ENCODE data around the gene PGM5.
"Not testable (repeated sequence)": the region's sequence is repeated elsewhere in the genome, so short reads cannot be mapped to it uniquely, and the experiment has no call there.

PGM5 gene

DNA sequence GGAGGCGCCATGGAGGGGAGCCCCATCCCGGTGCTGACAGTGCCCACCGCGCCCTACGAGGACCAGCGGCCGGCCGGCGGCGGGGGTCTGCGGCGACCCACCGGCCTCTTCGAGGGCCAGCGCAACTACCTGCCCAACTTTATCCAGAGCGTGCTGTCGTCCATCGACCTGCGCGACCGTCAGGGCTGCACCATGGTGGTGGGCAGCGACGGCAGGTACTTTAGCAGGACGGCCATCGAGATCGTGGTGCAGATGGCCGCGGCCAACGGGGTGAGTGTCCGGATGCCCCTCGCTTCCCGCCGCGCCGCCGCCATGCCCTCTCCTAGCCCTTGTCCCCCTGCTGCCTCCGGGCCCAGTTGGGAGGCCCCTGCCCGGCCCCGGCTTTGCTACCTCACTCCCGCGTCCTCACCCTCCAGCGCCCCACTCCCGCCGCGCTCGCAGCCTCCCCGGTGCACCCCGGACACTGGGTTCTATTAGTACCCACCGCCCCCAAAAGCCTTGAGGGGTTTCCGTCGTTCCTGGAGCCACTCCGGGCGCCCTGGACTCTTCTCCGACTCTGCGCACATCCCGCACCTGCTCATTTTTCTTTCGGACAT is 806 bp downstream of the PGM5 start:
- not testable (repeated sequence) for H3K4me3 ChIP-seq (replicated peaks; ENCODE audit: low read depth, low read length); DNase-seq (ENCODE audit: extremely low read depth, low read depth)

DNA sequence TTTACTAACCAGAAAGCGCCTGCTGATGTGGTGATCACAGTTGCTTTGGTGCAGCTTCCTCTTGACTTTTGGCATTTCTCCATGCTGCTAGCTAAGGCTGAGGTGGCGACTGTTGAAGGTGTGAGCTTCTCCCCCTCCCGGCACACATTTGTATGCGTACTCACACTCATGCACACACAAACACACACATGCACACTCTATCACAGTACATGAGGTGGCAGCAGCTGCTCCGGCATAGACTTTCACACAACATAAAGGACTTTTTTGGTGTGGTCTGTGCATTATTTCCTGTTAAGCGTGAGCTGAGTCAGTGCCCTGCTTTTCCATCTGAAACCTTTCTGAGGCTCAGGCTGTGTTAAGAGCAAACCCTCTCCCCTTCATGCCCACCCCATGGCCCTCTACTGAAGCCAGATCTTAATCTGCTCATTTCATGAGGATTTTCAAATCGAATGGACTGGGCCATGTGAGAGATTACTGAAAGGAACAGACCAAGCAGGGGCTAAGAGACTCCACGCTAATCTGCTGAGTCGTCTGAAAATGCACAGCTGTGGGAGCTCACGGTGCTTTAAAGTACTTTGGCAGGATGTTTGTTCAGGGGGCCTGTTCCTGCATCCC is 10.6 kb downstream of the PGM5 start:
- not testable (repeated sequence) for H3K4me3 ChIP-seq (replicated peaks; ENCODE audit: low read depth, low read length); DNase-seq (ENCODE audit: extremely low read depth, low read depth)

DNA sequence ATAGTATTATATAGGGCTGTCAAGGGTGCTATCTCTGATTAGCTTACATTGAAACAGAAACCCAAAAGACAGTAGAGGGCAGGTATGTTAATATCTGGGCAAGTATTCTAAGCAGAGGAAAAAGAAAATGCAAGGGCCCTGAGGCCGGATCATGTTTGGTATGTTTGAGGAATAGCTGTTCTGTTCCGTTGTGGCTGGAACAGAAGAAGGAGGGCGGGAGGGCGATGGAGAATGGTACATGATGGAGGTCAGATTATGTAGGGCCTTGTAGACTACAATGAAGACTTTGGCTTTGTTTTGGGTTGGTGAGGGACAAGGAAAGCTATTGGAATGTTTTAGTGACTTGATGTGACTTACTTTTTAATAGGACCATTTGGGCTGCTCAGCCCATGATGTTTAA is 19.4 kb downstream of the PGM5 start:
- DNase-seq (ENCODE audit: extremely low read depth, low read depth), result not testable (repeated sequence)

DNA sequence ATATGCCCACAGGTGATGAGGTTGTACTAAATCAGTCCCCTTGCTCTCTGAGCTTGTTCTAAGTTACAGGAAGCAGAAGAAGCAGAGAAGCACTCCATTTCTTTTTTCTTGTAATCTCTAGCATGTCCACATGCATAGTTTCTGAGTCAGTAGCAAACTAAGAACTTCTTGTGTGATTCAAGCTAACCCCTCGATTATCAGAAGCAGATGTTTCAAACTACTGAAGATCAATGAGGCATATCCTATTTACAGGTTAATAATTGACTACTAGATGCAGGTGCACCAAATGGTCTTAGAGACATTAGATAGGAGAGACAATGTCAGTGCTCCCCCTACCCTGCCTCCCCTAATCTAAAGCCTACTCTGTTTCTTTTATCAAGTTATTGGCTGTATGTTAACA is 21.3 kb downstream of the PGM5 start:
- not testable (repeated sequence) for DNase-seq (ENCODE audit: extremely low read depth, low read depth); H3K4me3 ChIP-seq (replicated peaks; ENCODE audit: low read depth, low read length)

More for the DNA sequence above, 19.4 kb downstream of the PGM5 start:
- H3K4me3 ChIP-seq (replicated peaks; ENCODE audit: low read depth, low read length), result not testable (repeated sequence)

DNA sequence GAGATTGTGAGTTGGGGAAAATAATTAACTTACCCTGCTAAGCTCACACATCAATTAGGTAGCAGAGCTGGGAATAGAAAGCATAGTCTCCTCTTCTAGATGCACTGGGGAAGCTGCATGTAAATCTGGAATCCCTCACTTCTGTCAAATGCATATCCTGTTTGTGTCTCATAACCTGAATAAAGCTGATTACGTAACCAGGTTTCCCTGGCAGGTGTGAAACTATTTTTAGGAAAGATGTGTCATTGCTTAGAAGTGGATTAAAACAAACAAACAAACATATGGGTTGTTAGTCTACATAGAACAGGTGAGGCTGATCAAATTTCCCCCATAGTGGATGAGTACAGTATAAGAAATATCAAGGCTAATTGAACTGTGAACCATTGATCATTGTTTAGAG is 27.5 kb downstream of the PGM5 start:
- DNase-seq (ENCODE audit: extremely low read depth, low read depth); H3K4me3 ChIP-seq (replicated peaks; ENCODE audit: low read depth, low read length): not testable (repeated sequence)

DNA sequence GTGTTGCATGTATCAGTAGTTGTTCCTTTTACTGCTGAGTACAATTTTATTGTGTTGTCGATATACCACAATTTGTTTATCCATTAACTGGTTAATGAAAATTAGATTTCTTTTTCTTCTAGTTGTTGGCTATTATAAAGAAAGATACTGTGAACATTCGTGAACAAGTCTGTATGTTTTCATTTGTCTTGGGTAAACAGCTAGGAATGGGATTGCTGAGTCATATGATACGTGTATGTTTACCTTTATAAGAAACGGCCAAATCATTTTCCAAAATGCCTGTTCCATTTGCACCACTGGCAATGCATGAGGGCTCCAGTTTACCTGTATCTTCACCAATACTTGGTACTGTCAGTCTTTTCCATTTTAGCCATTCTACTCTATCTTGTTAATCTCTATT is 33.1 kb downstream of the PGM5 start:
- not testable (repeated sequence) for DNase-seq (ENCODE audit: extremely low read depth, low read depth); H3K4me3 ChIP-seq (replicated peaks; ENCODE audit: low read depth, low read length)

DNA sequence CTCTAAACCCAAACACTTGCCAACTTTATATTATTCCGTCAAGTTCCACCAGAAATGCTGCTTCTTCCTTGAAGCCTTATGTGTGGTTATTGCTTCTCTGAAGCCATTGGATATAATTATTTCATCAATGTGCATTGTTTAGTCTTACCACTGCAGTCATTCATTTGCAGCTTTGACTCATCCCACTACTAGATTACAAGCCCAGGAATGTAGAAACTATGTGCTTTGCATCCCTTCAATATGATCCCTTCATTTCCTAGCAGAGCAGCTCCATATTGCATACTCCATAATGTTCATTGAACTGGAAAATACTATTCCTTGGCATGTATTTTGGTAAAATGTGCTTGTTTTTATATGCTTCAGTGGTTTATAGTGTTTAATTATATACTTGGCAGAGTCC is 34.3 kb downstream of the PGM5 start:
- not testable (repeated sequence) for H3K4me3 ChIP-seq (replicated peaks; ENCODE audit: low read depth, low read length); DNase-seq (ENCODE audit: extremely low read depth, low read depth)

DNA sequence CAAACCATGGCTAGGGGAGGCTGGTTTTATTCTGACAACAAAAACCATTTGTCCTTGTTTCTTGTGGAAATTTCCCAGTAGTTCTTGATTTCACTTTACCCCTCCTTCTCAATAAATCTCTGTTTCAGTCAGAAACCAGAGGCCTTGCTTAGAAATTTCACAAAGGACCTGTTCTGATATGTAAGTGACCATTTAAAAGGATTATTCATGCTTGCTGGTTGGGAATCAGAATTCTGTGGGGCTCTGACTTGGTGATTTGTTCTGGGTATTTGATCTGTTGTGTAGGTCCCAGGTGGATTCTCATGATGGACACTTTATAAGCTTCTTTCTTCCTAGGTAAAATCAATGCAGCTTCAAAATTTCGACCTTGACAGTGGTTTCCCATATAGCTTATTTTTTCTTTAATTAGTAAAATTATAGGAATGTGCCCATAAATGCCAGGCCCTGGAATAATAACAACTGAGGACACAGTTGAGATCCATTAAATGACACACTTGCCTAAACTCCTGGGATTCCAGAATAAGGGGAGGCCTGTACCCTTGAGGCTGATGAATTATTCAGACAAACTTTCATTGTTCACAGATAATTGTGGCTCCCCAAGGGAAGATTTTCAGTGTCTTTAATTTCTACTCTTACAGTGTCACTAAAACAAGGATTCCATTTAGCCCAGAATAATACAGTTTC is 40.1 kb downstream of the PGM5 start:
- not testable (repeated sequence) for DNase-seq (ENCODE audit: extremely low read depth, low read depth); H3K4me3 ChIP-seq (replicated peaks; ENCODE audit: low read depth, low read length)

DNA sequence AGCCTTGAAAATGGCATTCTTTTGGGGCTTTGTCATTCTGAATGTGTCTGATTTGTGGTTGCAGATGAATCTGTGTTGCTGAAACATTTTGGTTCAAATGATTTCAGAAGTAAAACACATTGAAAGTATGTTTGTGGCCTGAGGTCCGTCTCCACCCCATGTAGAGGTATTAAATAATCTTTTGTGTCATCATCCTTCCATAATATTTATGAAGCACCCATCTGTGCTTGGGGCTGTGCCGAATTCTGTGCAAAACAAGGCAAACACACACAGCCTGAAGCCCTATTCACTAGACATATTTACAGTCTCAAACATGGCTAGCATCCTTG is 40.6 kb downstream of the PGM5 start:
- not testable (repeated sequence) for H3K4me3 ChIP-seq (replicated peaks; ENCODE audit: low read depth, low read length)
- DNase-seq (ENCODE audit: extremely low read depth, low read depth), result peak; percentile 7

DNA sequence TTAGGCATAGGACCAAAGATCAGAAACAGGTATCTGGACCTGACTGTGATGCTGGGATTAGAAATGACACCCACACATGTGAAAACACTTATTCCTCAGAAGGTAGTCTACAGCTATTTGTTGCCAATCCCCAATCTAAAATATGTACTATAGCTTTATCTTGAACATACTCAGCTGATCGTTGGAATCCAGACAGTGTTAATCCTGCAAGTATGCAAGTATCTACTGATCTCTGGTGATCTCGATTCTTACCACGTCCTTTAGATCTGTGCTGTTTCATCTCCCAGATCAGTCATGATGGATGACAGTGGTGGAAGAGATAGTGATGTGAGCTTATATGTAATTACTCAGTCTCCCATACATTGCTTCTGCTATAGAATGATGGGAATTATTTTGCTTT is 41.4 kb downstream of the PGM5 start:
- H3K4me3 ChIP-seq (replicated peaks; ENCODE audit: low read depth, low read length); DNase-seq (ENCODE audit: extremely low read depth, low read depth): not testable (repeated sequence)

DNA sequence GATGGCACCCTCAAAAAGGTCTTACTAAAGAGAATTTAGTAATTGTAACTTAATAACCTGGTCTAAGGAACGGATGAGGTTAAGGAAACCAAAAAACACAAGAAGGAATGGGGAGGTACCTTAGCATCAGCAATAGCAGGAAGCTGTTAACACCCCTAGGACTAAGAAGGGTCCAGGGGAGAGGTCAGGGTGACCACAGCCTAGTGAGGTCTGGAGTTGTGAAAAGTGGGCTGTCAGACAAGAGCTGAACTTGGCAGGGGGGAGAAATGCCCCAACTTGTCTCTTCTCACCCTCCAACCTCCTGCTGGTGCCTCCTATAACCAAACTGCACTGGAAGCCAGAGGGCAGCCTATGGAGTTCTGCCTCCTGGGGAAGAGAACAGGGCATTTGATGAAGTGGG is 41.9 kb downstream of the PGM5 start:
- H3K4me3 ChIP-seq (replicated peaks; ENCODE audit: low read depth, low read length), result not testable (repeated sequence)

DNA sequence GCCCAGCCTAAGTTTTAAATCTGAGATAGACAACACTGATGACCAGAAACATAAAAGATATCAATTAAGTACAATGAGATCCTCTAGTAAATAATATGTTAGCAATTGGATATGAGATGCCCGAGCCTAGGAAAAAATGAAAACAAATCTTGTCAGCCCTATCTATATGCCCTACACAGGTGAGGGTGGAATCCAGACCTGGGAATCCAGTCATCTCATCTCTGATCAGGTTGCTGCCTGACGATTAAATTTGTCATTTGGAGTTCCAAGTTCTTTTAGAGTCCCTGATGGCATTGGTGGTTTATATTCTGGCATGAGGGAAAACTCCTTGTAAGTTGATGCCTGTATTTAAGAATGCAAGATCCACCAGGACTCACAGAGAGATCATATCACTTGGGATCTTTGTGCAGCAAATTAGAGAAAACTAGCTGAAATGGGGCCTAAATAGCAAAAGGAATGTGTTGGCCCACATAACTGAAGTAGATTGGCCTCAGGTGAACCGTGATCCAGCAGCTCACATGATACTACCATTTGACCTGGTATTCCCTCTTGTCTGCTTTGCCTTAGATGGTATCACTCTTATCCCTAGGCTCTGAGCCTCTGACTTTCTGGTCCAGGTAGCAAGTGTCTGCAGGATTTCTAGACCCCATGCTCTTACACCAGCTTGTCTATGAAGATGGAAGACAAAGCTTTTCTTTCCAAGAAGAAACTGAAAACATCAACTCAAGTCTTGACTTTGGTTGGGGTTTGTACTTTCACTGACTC is 48.2 kb downstream of the PGM5 start:
- not testable (repeated sequence) for H3K4me3 ChIP-seq (replicated peaks; ENCODE audit: low read depth, low read length); DNase-seq (ENCODE audit: extremely low read depth, low read depth)

More for the DNA sequence above, 41.9 kb downstream of the PGM5 start:
- DNase-seq (ENCODE audit: extremely low read depth, low read depth), result not testable (repeated sequence)

DNA sequence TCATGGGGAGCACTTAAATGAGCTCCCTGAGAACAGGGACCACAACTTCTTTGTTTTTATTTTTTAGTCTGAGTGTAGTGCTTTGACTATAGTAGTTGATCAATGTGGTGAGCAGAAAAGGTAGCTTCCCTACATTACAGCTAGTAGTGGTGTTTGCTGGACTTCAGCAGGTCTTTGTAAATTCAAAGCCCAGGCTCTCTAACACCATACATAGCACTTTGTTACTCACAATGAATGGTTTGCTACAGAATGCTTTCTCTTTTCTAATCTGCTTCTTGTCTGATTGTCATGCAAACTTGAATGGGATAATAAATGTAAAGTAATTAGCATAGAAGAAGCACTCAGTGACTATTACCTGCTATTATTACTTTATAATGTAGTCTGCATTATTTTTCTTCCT is 55.5 kb downstream of the PGM5 start:
- DNase-seq (ENCODE audit: extremely low read depth, low read depth); H3K4me3 ChIP-seq (replicated peaks; ENCODE audit: low read depth, low read length): not testable (repeated sequence)

DNA sequence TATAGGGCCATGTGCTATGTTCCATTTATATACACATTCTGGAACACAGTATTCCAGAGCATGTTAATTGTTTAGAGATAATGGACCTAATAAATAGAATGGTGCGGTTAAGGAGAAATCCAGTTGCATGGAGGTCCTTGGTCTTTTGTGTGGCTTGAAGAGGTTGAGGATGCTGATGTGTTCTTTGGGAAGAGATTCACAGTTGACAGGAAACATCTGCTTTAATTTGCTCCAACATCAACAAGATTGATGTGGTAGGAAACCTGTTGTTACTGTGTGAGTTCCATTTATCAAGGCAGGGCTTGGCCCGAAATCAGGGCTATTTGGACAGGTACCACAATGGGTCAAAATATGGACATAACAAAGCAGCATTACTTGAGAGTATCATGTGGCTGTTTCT is 56.3 kb downstream of the PGM5 start:
- not testable (repeated sequence) for DNase-seq (ENCODE audit: extremely low read depth, low read depth); H3K4me3 ChIP-seq (replicated peaks; ENCODE audit: low read depth, low read length)

DNA sequence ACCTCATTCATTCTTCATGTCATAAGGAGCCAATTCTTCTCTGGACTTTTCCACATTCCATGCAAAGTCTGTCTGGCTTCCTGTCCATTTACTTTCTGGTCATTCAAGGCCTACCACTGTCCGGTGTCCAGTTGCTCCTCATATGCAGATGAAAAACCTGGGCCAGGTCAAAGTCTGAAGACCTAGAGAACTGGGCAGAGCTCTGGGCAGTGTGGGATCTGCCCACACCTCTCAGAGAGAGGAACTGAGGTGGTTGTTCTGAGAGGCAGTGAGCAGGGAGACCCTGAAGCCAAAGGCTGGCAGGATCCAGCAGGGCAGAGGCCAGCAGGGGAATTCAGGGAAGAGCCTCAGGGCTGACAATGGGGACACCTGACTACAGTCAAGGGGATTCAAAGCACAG is 58.7 kb downstream of the PGM5 start:
- DNase-seq (ENCODE audit: extremely low read depth, low read depth); H3K4me3 ChIP-seq (replicated peaks; ENCODE audit: low read depth, low read length): not testable (repeated sequence)
